ENCODE measurements around the gene DMRT1.

The DMRT1 gene

DNA sequence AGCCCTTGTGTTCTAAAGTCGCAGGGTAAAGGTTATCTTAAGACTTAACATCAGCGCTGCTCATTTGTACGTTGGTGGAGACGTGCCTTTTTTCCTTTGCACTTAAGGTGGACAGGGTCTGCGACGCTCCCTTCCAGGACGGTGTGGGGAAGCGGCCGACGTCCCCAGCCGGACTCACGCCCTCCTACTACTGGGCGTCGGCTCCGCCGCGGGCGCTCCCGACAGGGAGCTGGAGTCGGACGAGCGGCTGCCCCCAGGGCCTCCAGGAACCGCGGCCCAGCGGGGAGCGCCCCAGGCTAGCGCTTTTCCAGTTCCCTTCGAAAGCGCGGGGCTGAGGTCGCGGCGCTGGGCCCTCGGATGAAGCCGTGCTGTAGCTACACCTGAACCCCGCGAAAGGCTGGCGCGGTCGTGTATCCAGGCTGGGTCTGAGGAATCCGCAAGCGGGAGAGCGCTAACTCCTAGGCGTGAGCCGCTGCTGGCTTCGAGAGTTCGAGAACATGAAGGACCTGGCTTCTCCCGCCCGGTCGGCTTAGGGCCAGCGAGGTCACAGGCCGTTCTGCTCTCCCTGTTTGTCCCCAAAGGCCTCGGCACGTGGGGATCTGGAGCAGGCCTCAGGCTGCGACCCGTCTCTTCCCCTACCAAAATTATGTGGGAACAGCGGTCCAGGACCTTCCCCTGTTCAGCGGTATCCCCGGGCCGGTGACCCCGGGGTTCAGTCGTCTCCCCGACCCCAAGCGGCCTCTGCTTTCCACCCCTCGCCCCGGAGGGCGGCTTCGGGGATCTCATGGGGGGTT, 131.2 kb downstream of the DMRT1 start:
- peaks cover 95% of the 10 kb centered on the region for H3K27me3 ChIP-seq
- no peak overlapping the region for H3K4me3 ChIP-seq (ENCODE audit: low read depth, low read length)

DNA sequence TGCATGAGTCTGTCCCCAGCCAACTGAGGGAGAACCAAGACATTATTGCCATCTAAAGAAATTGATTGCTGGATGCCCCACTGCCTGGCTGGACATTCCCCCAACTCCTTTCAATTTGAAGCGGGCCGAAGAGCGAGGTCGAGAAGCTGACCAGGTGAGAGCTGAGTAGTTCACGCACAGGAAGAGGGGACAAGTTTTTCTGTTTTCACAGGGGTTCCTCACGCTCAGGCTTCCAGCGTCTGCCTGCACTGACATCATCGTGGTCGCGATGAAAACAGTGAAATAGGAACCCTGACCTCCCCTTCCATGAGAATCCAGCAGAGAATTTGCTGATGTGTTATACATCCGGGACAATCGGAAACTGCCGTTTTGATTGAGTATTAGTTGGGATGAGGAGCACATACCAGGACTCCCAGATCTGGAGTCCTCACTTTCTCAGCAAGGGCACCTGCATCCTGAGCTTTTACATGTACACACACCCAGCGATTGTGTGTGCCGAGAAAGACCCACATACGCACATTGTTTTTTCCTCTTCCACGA, 131.9 kb downstream of the DMRT1 start:
- TF ChIP-seq, protein P1, sequence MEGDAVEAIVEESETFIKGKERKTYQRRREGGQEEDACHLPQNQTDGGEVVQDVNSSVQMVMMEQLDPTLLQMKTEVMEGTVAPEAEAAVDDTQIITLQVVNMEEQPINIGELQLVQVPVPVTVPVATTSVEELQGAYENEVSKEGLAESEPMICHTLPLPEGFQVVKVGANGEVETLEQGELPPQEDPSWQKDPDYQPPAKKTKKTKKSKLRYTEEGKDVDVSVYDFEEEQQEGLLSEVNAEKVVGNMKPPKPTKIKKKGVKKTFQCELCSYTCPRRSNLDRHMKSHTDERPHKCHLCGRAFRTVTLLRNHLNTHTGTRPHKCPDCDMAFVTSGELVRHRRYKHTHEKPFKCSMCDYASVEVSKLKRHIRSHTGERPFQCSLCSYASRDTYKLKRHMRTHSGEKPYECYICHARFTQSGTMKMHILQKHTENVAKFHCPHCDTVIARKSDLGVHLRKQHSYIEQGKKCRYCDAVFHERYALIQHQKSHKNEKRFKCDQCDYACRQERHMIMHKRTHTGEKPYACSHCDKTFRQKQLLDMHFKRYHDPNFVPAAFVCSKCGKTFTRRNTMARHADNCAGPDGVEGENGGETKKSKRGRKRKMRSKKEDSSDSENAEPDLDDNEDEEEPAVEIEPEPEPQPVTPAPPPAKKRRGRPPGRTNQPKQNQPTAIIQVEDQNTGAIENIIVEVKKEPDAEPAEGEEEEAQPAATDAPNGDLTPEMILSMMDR (IDR thresholded peaks at IDR 0.05; ENCODE audit: low read depth, low read length), result no peak
- Histone ChIP-seq H3K4me1 (no peaks in the 10 kb centered on the region), H3K9me3 (no peaks in the 10 kb centered on the region; the same call in 1 of the 2 replicates), H3K36me3 (no peaks in the 10 kb centered on the region), H3K4me3 (ENCODE audit: low read depth, low read length) (no peak overlapping the region), H3K27me3 (peaks cover 95% of the 10 kb centered on the region)
- no peak for DNase-seq

More for the DNA sequence above, 131.2 kb downstream of the DMRT1 start:
- no peak for DNase-seq
- Histone ChIP-seq H3K36me3 (no peaks in the 10 kb centered on the region), H3K9me3 (no peaks in the 10 kb centered on the region; the same call in 1 of the 2 replicates), H3K4me1 (no peaks in the 10 kb centered on the region)
- TF ChIP-seq, protein P1 (IDR thresholded peaks at IDR 0.05; ENCODE audit: low read depth, low read length), result no peak

DNA sequence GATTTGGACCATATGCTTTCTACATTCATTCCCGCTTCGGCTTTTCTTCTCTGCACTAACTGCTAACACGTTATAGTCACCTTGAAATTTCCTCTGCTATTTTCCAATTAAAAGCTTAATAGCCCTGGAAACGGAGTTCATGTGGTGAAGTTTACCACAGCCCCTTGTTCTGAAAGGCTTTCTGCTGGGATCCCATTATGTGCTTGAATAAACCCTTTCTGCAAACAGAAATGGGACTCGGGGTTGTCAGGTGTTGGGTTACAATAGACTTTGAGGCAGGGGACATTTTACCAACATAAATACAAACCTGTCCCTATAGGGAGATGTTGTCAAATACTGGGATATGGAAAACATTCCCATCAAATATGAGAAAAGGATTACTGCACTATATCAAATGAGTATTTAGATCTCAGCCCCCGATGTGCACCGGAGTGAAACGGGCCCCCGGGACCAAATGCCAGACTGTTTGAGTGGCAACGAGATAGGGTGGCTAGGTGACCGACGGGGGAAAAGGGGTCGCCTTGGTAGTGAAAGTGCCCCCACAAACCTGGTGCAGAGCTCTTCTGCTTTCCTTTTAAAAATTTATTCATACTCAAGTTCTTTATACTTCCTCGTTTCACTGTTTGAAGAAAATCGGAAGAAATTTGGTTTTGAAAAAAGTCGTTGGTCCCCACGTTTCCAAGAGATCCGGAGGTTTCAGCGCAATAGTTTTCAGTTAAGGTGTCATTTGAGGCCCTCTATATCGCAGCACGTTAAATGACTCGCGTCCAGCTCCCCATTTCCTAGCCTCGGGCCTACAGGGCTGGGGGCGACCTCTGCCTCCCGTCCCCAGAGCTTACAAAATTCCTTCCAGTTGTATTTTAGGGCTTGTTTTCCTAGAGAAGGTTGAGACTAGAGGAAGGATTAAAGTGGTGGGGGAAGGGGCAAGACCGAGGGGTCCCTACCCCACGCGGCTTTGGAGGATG, 132.8 kb downstream of the DMRT1 start:
- Histone ChIP-seq H3K4me1 (no peaks in the 10 kb centered on the region), H3K4me3 (ENCODE audit: low read depth, low read length) (no peak overlapping the region), H3K36me3 (no peaks in the 10 kb centered on the region), H3K9me3 (no peaks in the 10 kb centered on the region; the same call in 1 of the 2 replicates), H3K27me3 (peaks cover 95% of the 10 kb centered on the region)
- no peak for DNase-seq
- TF ChIP-seq, protein P1 (IDR thresholded peaks at IDR 0.05; ENCODE audit: low read depth, low read length), result no peak

DNA sequence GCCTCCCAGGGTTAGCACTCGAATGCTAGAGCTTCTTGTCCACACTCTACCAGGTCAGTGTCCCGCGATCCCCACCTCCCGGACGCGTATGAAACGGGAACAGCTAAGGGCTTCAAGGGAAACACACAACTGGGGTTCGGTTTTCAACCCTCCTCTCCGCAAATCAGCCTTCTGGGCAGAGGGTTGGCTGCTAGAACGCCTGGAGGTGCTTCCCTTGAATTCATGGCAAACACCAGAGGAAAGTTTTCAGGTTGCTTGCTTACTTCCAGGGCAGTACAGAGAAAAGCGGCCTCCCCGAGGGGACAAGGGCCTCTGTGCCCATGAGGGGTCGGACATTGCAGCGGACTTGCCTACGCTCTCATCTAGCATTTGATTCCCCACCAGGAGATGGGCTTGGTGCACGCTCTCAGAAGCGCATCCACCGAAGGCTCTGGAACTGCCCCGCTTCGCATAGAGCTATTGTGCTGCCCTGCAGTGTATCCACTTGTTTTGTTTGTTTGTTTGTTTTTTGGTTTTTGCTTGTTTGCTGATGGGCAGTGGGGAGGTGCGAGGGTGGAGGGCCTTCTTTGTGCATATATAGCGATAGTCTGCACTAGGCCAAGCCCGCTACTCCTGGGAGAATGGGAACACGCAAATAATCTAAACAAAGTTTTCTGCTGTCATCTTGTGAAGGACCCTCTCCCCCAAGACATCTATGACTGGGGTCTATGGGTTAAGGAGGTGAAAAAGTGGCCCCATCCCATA, 133.7 kb downstream of the DMRT1 start:
- TF ChIP-seq, protein P1 (IDR thresholded peaks at IDR 0.05; ENCODE audit: low read depth, low read length), result no peak
- Histone ChIP-seq H3K36me3 (no peaks in the 10 kb centered on the region), H3K27me3 (peaks cover 90% of the 10 kb centered on the region), H3K9me3 (no peaks in the 10 kb centered on the region; the same call in 1 of the 2 replicates), H3K4me1 (no peaks in the 10 kb centered on the region), H3K4me3 (ENCODE audit: low read depth, low read length) (no peak overlapping the region)
- DNase-seq, result no peak

DNA sequence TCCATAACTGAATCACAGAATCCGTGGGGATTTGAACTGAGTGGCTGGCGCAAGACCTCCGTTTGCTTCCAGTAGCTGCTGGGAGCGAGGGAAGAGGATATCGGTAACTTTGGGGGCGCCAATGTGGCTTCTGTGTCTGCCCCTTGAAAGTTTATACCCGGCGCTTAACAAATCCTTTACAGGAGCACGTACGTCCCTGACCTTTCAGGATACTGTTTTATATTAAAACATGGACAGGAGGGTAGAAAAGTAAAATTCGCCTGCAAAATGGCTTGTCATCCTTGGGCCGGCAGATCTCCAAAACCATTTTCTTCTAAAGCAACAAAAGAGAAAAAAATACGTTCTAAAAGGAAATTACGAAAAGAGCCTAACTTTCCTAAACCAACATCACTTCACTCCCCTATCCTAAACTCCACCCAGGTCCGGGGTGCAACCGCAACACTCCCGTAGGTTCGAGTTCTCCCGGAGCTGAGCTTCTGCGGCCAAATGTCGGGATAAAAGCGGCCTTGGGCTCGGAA, 134.3 kb downstream of the DMRT1 start:
- TF ChIP-seq, protein P1 (IDR thresholded peaks at IDR 0.05; ENCODE audit: low read depth, low read length), result no peak
- Histone ChIP-seq H3K4me1 (no peaks in the 10 kb centered on the region), H3K9me3 (no peaks in the 10 kb centered on the region; the same call in 1 of the 2 replicates), H3K4me3 (ENCODE audit: low read depth, low read length) (no peak overlapping the region), H3K36me3 (no peaks in the 10 kb centered on the region), H3K27me3 (peaks cover 84% of the 10 kb centered on the region)
- no peak for DNase-seq

Measured in BE2C (cell line).